CD4-positive, alpha-beta T cell treated with Interleukin-6 for 4 hours (primary cell): ENCODE data around the gene KMO.

Experiments used
- DNase-seq: peaks from one replicate; pipeline ENCODE4 v3.0.0-alpha.2; 2020; ENCODE audit warnings: mixed read lengths

The KMO gene

DNA sequence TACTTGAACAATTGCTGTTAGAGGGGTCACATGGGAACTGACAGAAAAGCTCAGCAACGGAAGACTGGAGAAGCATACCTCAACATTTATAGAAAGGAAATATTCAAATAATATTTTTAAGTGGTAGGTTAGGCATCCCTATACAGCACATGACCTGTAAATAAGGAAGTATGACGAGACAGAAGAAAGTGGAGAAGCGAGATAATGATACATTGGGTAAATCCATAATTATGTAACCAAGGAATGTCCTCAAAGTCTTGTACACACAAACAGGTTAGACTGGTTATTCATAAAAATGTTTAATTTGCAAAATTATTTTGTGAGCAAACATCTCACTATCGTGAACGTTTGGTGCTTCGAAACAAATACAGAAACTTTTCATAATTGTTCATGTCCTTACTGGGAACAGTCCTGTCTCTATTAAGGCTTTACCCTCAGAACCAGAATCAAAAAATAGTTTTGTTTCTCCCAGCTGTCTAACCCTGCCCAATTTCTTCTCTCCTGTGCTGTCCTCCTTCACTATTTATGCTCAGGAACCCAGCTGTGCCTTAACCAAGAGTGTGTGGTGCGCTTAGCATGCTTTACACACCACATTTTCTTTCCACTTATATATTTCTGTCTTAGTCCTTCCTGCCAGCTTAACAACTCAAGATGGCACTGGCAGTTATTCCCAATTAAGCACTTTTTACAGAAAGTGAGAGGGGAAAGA lies 10.2 kb downstream of the KMO start:
- no peak for DNase-seq

DNA sequence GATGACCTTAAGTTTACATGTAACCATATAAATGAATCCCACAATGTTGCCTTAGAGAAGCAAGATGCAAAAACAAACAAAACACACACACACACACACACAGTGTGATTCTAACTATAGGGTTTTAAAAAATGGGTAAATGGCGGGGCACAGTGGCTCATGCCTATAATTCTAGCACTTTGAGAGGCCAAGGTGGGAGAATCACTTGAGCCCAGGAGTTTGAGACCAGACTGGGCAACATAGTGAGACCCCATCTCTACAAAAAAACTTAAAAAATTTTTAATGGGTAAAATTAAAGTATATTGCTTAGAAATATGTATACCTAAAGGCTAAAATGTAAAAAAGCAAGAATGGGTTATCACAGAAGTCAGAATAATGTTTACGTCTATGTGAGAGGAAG lies 15.8 kb downstream of the KMO start:
- DNase-seq = no peak

- DNase-seq = no peak
Measured at GRCh38 chr1:241550318-241550717, 18.1 kb downstream of the KMO start.

GRCh38 chr1:241551759-241552638 lies 19.8 kb downstream of the KMO start:
- peak; percentile 58 for DNase-seq

DNA sequence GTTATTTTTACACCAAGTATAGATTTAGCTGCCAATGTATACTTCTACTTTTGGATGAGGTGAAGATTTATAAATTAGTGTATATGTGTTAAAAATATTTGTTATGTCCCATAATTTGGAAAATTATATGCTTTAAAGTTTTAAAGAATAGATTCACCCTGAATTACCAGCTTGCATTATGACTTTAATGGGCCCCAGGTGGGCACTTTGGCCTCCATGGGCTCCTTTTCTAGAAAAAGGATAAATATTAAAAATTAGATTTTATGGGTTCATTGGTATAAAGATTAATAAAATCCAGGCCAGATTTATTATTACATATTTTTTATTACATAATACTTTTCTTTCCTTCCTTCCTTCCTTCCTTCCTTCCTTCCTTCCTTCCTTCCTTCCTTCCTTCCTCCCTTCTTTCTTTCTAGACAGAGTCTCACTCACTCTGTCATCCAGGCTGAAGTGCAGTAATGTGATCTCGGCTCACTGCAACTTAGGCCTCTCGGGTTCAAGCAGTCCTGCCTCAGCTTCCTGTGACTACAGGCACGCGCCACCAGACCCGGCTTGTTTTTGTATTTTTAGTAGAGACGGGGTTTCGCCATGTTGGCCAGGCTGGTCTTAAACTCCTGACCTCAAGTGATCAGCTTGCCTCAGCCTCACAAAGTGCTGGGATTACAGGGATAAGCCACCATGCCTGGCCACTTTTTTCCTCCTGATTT lies 21.9 kb downstream of the KMO start:
- DNase-seq = no peak

GRCh38 chr1:241555526-241555925 lies 23.3 kb downstream of the KMO start:
- no peak for DNase-seq

- DNase-seq = no peak
Measured at GRCh38 chr1:241557031-241557430, 24.9 kb downstream of the KMO start.

DNA sequence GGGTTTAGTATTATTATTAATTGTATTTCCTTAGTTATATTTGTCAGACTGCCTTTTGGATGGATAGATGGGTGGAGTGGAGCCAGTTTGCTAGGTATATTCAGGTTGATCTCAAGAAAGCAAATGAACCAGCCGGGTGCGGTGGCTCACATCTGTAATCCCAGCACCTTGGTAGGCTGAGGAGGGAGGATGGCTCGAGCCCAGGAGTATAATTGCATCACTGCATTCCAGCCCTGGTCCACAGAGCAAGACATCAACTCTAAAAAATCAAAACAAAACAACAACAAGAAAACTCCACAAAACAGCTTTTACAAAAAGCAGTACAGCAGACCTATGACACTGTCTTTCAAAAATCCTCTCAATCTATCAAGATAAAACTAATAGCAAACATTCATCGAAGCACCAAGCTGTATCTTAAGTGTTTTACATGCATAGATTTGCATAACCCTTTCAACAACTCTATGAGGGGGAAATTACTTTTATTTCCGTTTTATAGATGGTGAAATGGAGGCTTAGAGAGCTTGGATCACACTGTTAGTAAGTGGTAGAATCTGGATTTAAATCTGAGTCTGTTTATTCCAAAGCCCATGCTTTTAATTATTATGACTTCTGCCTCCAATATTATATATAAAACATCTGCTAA lies 25.5 kb downstream of the KMO start:
- DNase-seq = no peak

- no peak for DNase-seq
Measured at GRCh38 chr1:241560146-241560848, 28.1 kb downstream of the KMO start.

GRCh38 chr1:241560849-241561187 lies 28.6 kb downstream of the KMO start:
- no peak for DNase-seq

DNA sequence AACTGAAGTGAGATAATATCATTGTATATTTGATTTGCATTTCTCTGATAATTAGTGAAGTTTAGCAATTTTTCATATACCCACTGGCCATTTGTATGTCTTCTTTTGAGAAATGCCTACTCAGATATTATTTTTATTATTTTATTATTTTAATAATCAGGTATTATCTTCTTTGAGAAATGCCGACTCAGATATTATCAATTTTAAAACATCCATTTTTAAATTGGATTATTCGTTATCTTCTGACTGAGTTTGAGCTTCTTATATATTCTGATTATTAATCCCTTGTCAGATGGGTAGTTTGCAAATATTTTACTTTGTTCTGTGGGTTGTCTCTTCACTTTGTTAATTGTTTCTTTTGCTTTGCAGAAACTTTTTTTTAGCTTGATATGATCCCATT lies 37.7 kb downstream of the KMO start:
- no peak for DNase-seq

- DNase-seq = no peak
Measured at GRCh38 chr1:241574154-241574553, 42.0 kb downstream of the KMO start.

DNA sequence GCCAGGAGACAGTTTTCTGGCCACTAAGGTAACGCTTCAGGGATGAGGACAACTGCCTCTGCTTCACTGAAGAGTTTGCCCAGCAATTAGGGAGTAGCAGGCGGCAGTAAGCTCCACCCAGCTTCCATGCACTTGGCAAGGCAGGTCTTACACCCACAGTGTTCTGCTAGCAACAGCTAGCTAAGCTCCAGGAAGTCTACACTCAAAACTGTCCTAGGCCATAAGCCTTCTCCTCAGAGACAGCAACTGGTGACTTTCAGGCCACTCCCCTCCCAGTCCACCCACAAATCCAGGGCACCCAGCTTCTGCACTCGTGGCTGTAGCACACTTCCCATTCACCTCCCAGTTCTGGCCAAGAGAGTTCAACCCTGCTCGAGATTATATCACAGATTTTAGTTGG lies 47.3 kb downstream of the KMO start:
- DNase-seq = no peak

DNA sequence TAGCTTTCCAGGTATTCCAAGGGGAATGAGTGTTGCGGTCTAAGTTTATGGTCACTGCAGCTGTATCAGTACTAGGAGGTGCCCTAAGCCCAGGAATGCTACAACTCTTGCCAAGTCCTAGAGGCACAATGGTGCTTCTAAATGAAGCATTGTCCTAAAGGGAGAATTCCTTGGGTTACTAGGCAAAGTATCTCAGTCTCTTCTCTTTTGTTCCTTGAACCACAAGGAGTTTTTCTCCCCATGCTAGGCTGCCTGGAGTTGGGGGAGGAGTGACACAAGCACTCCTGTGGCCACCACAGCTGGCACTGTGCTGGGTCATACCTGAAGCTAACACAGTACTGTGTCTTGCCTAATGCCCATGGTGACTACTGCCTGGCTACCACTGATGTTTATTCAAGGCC lies 50.7 kb downstream of the KMO start:
- no peak for DNase-seq

- DNase-seq = no peak
Measured at GRCh38 chr1:241586905-241587512, 54.8 kb downstream of the KMO start.

DNA sequence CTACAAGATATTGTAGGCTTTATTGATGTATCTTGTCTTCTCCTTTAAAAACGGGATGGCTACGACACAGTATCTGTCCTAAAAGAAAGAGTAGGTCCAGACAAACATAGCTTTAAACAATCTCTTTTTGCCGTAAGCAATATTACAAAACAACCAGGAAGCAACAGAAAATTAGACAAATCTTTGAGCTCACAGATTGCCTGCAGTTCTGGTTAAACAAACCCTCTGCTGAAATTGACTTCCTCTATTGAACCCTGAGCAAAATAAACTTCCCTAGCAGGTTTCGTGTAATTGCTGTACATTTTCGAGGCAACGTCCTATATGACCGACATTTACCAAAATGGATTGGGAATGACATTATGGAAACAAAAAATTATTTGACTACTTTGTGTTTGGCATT lies 57.3 kb downstream of the KMO start:
- DNase-seq = no peak

- no peak for DNase-seq
Measured at GRCh38 chr1:241590719-241591118, 58.5 kb downstream of the KMO start.

DNA sequence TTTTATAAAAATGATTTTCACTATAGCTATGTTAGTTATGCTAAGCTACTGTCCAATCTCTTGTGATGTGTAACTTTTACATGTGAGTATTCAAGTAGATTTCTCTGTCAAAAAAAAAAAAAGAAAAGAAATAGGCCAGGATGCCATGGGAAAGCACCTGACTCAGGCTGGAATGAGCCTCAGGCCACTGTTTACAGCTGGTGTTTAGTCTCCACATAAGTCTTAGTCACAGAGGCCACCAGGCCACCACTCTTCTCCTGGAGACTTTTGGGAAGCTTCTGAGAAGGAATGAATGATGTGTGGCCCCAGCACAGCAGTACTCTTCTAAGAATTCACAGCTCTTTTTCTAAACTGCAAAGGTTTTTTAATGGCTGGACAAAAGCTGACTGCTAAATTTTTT lies 59.1 kb downstream of the KMO start:
- no peak for DNase-seq

DNA sequence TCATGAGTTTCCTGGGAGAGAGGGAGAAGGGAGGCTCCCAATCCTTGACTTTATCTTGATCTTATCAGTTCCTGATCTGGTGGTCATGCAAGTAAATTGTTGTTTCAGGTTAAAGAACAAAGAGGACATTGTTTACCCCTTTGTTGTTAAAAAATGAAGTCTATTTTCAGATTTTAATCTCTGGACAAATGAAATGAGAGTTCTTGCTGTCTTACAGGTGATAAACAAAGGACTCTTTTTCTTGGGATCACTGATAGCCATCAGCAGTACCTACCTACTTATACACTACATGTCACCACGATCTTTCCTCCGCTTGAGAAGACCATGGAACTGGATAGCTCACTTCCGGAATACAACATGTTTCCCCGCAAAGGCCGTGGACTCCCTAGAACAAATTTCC lies 59.6 kb downstream of the KMO start:
- DNase-seq = no peak

- no peak for DNase-seq
Measured at GRCh38 chr1:241592273-241592958, 60.2 kb downstream of the KMO start.

DNA sequence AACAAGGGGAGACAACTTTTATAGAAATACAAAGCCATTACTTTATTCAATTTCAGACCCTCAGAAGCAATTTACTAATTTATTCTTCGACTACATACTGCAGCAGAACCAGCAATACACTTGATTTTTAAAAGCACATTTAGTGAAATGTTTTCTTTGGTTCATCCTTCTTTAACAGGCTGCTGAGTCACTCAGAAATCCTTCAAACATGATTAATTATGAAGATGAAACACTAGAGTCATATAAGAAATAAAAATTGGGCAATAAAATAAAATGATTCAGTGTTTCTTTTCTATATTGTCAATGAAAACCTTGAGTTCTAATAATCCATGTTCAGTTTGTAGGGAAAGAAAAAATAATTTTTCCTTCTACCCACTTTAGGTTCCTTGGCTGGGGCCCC lies 61.0 kb downstream of the KMO start:
- DNase-seq = no peak

GRCh38 chr1:241596633-241597032 lies 64.5 kb downstream of the KMO start:
- no peak for DNase-seq
